C4-2B (cell line): ENCODE results near the gene TFIP11.

Experiments used
- CTCF ChIP-seq: fragments of 450-650 bp; conservative IDR thresholded peaks from 2 replicates; pipeline ENCODE4 v1.5.1; 2017; ENCODE audit warnings: mild to moderate bottlenecking
- ZFX ChIP-seq: fragments of 450-650 bp; IDR thresholded peaks from 2 replicates; pipeline ENCODE4 v1.6.1; 2017

- TF ChIP-seq CTCF (no peak), ZFX (no peak)
Observed at GRCh38 chr22:26553056-26553752, 40.9 kb upstream of the TFIP11 start.
